ENCODE data around the gene NADK.

Gene NADK

DNA sequence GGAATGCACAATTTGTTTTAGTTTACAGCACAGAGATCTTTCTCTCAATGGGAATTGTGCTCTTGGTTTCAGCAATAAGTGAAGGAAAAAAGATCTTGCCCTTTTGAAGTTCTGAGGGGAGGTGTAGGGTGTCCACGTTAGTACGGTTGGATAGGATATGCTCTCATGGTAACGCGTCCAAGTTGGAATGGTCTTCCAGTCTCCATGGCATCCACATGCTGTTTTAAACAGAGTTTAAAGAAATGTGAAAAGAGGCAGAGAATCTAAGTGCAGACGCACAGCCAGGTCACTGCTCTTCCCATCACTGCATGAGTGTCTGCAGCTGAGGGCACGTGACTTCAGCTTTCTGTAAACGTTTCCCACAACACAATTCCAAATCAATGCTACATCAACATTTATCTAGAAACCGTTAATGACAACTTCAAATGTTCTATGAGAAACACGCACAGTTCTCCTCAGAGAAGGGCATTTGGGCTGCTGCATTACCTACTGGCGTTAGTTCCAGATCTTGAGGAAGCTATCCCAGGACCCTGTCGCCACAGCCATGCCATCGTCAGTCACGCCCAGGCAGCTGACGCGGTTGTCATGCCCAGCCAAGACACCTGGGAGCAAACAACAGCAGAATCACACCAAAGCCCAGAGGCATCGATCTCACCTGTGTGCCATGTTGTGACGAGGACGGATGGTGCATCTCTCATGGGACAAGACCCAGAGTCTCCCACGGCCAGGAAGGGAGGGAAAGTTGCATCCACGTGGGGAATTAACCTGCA lies 8.8 kb upstream of the NADK start:
- no peak overlapping the region for H3K4me3 ChIP-seq (ENCODE audit: low read depth, low read length)
- DNase-seq (ENCODE audit: low read depth), result no peak
- TF ChIP-seq, protein P1, sequence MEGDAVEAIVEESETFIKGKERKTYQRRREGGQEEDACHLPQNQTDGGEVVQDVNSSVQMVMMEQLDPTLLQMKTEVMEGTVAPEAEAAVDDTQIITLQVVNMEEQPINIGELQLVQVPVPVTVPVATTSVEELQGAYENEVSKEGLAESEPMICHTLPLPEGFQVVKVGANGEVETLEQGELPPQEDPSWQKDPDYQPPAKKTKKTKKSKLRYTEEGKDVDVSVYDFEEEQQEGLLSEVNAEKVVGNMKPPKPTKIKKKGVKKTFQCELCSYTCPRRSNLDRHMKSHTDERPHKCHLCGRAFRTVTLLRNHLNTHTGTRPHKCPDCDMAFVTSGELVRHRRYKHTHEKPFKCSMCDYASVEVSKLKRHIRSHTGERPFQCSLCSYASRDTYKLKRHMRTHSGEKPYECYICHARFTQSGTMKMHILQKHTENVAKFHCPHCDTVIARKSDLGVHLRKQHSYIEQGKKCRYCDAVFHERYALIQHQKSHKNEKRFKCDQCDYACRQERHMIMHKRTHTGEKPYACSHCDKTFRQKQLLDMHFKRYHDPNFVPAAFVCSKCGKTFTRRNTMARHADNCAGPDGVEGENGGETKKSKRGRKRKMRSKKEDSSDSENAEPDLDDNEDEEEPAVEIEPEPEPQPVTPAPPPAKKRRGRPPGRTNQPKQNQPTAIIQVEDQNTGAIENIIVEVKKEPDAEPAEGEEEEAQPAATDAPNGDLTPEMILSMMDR (IDR thresholded peaks at IDR 0.05; ENCODE audit: low read depth, low read length, missing control alignments), result no peak

- no peak for DNase-seq (ENCODE audit: low read depth)
- TF ChIP-seq, protein P1 (IDR thresholded peaks at IDR 0.05; ENCODE audit: low read depth, low read length, missing control alignments), result no peak
- H3K4me3 ChIP-seq (ENCODE audit: low read depth, low read length), result no peak overlapping the region
Measured at GRCh38 chr1:1785666-1786065, 7.4 kb upstream of the NADK start.

- TF ChIP-seq, protein P1 (IDR thresholded peaks at IDR 0.05; ENCODE audit: low read depth, low read length, missing control alignments), result no peak
- H3K4me3 ChIP-seq (ENCODE audit: low read depth, low read length), result no peak overlapping the region
- DNase-seq (ENCODE audit: low read depth), result no peak
Measured at GRCh38 chr1:1784933-1785332, 6.7 kb upstream of the NADK start.

- H3K4me3 ChIP-seq (ENCODE audit: low read depth, low read length), result no peak overlapping the region
- TF ChIP-seq, protein P1 (IDR thresholded peaks at IDR 0.05; ENCODE audit: low read depth, low read length, missing control alignments), result no peak
- no peak for DNase-seq (ENCODE audit: low read depth)
Measured at GRCh38 chr1:1783320-1783719, 5.0 kb upstream of the NADK start.

DNA sequence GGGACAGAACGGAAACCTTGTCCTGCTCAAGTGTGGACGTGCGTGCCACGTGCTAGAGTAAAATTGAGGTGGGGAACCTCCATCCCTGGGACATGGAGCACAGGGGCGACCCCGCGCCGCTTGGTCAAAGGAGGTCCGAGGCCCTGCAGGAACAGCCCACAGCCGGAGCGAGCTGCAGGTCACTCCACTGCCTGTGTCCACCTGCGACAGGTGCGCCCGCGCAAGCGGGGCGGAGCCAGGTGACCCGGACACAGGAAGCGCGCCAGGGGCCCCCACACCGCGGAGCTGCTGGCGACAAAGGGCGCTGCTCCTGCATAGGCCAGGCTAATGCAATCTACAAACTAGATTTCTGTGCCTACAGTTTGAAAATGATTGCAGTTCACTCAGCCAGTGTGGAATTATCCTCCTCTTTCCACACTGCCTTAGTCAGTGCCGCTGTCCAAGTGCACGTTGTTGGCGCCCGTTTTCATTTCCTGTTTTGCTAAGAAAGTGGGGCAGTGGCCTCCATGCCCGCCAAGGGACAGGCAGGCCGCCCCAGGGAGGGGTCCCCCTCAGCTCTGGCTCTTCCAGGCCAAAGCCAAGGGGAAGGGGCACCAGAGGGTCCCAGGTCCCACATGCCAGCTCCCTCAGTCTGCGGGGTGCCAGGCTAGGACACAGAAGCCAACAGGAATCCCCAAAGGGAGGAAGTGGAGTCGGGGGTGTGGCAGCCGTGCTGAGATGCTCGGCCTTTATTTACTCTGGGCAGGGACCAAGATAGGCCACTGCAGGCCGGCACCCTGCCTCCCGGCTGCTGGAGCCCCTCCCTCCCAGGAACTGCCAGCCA lies 4.3 kb upstream of the NADK start:
- no peak for DNase-seq (ENCODE audit: low read depth)
- TF ChIP-seq, protein P1 (IDR thresholded peaks at IDR 0.05; ENCODE audit: low read depth, low read length, missing control alignments), result no peak
- H3K4me3 ChIP-seq (ENCODE audit: low read depth, low read length), result no peak overlapping the region; the same call in none of the 2 replicates

GRCh38 chr1:1781526-1781903 lies 3.2 kb upstream of the NADK start:
- no peak for DNase-seq (ENCODE audit: low read depth)
- no peak overlapping the region for H3K4me3 ChIP-seq (ENCODE audit: low read depth, low read length)
- TF ChIP-seq, protein P1 (IDR thresholded peaks at IDR 0.05; ENCODE audit: low read depth, low read length, missing control alignments), result no peak
